Measurements from ENCODE around the gene SEPTIN8.

SEPTIN8 gene

GRCh38 chr5:132774406-132774805 is 2.6 kb downstream of the SEPTIN8 start:
- Histone ChIP-seq H3K9ac (ENCODE audit: low read length) (no peak overlapping the region), H3K36me3 (ENCODE audit: low read length) (no peaks in the 10 kb centered on the region), H3K27ac (ENCODE audit: low read depth, low read length) (no peak overlapping the region), H3K79me2 (ENCODE audit: insufficient read depth, low read length) (no peaks in the 10 kb centered on the region), H3K9me2 (replicated peaks; ENCODE audit: insufficient read depth, low read length) (no peaks in the 10 kb centered on the region), H2AFZ (ENCODE audit: low read depth, low read length, severe bottlenecking) (no peak overlapping the region), H3F3A (ENCODE audit: insufficient read depth) (no peaks in the 10 kb centered on the region), H3K9me3 (ENCODE audit: insufficient read depth, low read length) (no peaks in the 10 kb centered on the region), H4K20me1 (ENCODE audit: low read depth, low read length) (no peaks in the 10 kb centered on the region), H3K27me3 (ENCODE audit: low read length) (no peaks in the 10 kb centered on the region), H3K4me2 (ENCODE audit: low read depth, low read length, poor library complexity, severe bottlenecking) (no peak overlapping the region), H3K4me3 (ENCODE audit: insufficient read depth, low read length, poor library complexity, severe bottlenecking) (no peak overlapping the region)
- no peak for TF ChIP-seq EZH2phosphoT487 (conservative IDR thresholded peaks at IDR 0.05; ENCODE audit: low read length)
- TF ChIP-seq, protein P1, sequence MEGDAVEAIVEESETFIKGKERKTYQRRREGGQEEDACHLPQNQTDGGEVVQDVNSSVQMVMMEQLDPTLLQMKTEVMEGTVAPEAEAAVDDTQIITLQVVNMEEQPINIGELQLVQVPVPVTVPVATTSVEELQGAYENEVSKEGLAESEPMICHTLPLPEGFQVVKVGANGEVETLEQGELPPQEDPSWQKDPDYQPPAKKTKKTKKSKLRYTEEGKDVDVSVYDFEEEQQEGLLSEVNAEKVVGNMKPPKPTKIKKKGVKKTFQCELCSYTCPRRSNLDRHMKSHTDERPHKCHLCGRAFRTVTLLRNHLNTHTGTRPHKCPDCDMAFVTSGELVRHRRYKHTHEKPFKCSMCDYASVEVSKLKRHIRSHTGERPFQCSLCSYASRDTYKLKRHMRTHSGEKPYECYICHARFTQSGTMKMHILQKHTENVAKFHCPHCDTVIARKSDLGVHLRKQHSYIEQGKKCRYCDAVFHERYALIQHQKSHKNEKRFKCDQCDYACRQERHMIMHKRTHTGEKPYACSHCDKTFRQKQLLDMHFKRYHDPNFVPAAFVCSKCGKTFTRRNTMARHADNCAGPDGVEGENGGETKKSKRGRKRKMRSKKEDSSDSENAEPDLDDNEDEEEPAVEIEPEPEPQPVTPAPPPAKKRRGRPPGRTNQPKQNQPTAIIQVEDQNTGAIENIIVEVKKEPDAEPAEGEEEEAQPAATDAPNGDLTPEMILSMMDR (IDR thresholded peaks at IDR 0.05; ENCODE audit: insufficient read depth, low read length, poor library complexity, severe bottlenecking) = no peak

- Histone ChIP-seq H3K27ac (ENCODE audit: low read depth, low read length) (no peak overlapping the region), H3K36me3 (ENCODE audit: low read length) (no peaks in the 10 kb centered on the region), H2AFZ (ENCODE audit: low read depth, low read length, severe bottlenecking) (no peak overlapping the region), H3K27me3 (ENCODE audit: low read length) (no peaks in the 10 kb centered on the region), H3F3A (ENCODE audit: insufficient read depth) (no peaks in the 10 kb centered on the region), H3K9me2 (replicated peaks; ENCODE audit: insufficient read depth, low read length) (no peaks in the 10 kb centered on the region), H3K79me2 (ENCODE audit: insufficient read depth, low read length) (no peaks in the 10 kb centered on the region), H3K9me3 (ENCODE audit: insufficient read depth, low read length) (no peaks in the 10 kb centered on the region), H3K4me2 (ENCODE audit: low read depth, low read length, poor library complexity, severe bottlenecking) (no peak overlapping the region), H3K4me3 (ENCODE audit: insufficient read depth, low read length, poor library complexity, severe bottlenecking) (no peak overlapping the region), H3K9ac (ENCODE audit: low read length) (no peak overlapping the region), H4K20me1 (ENCODE audit: low read depth, low read length) (no peaks in the 10 kb centered on the region)
- TF ChIP-seq, protein P1 (IDR thresholded peaks at IDR 0.05; ENCODE audit: insufficient read depth, low read length, poor library complexity, severe bottlenecking) = no peak
- TF ChIP-seq EZH2phosphoT487 (conservative IDR thresholded peaks at IDR 0.05; ENCODE audit: low read length) = no peak
These were observed 3.3 kb downstream of the SEPTIN8 start for GRCh38 chr5:132773601-132774355.

DNA sequence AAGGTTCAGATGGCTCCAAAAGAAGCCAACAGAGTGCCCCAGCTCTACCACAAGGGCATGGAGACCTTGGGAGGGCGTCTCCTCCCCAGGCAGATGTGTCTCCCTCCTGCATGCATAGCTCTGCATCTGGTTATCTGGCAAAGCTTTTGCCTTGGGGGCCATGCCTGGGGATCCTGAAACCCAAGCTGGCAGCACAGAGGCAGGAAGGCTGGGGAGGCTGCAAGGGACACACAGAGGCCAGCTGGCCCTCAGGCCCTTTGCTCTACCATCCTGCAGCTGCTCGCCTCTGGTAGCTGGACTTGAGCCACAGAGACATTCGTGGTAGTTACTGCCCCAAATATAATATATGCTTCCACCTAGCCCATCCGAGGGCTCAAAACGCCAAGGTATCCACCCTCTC is 3.9 kb downstream of the SEPTIN8 start:
- H3K79me2 ChIP-seq (ENCODE audit: insufficient read depth, low read length) = no peaks in the 10 kb centered on the region
- H3K36me3 ChIP-seq (ENCODE audit: low read length) = no peaks in the 10 kb centered on the region
- H3K4me3 ChIP-seq (ENCODE audit: insufficient read depth, low read length, poor library complexity, severe bottlenecking) = no peak overlapping the region
- H4K20me1 ChIP-seq (ENCODE audit: low read depth, low read length) = no peaks in the 10 kb centered on the region
- H3K4me2 ChIP-seq (ENCODE audit: low read depth, low read length, poor library complexity, severe bottlenecking) = no peak overlapping the region
- no peaks in the 10 kb centered on the region for H3F3A ChIP-seq (ENCODE audit: insufficient read depth)
- H3K27ac ChIP-seq (ENCODE audit: low read depth, low read length) = no peak overlapping the region
- no peaks in the 10 kb centered on the region for H3K9me2 ChIP-seq (replicated peaks; ENCODE audit: insufficient read depth, low read length)
- no peak for TF ChIP-seq EZH2phosphoT487 (conservative IDR thresholded peaks at IDR 0.05; ENCODE audit: low read length)
- TF ChIP-seq, protein P1 (IDR thresholded peaks at IDR 0.05; ENCODE audit: insufficient read depth, low read length, poor library complexity, severe bottlenecking) = no peak
- no peak overlapping the region for H2AFZ ChIP-seq (ENCODE audit: low read depth, low read length, severe bottlenecking)
- no peaks in the 10 kb centered on the region for H3K27me3 ChIP-seq (ENCODE audit: low read length)
- no peak overlapping the region for H3K9ac ChIP-seq (ENCODE audit: low read length)
- H3K9me3 ChIP-seq (ENCODE audit: insufficient read depth, low read length) = no peaks in the 10 kb centered on the region
